ENCODE data around the gene KIF18A. TPM values are rescaled to one million over a fixed set of nuclear protein-coding genes. Genes with fewer than 3 reads are reported as not detected.
"Not testable (repeated sequence)": the region's sequence is repeated elsewhere in the genome, so short reads cannot be mapped to it uniquely, and the experiment has no call there.

Gene KIF18A
- total RNA-seq, 2 experiments from 2014 or later, result 22.3 to 23.2 TPM

DNA sequence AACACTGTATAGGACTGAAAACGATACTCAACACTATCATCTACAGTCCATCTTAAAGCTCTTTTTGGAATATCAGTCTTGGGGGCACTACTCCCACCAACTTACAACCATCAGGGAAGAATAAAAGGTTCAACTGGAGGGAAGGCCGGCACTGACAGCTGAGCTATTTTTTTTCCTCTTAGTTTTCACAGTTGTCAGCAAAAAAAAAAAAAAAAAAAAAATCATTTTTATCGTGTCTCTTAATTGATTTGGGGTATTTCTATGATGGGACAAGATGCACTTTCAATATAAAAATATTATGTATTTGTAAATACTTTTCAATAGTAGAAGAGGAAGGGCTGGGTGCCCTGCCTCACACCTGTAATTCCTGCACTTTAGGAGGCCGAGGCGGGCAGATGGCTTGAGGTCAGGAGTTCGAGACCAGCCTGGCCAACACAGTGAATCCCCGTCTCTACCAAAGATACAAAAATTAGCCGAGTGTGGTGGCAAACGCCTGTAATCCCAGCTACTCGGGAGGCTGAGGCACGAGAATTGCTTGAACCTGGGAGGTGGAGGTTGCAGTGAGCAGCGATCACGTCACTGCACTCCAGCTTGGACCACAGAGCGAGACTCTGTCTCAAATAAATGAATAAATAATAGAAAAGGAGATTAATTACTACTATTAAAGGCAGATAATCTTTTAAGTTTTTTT lies 1.5 kb downstream of the KIF18A start:
- H3K4me3 Mint-ChIP-seq, result peak overlapping the region; percentile 98
- intact Hi-C loops (cut with micrococcal nuclease), result loop anchor here (5.0 kb wide), 1 partner anchor 599 kb away; the partner anchor contains the start of gene LIN7C
- POLR2A ChIA-PET, result interaction anchor here (1.1 kb wide), 1 partner anchor 156 kb away, joined by 3 read pairs; no protein-coding TSS in a partner anchor
- peak overlapping the region; percentile 1 for H3K27ac Mint-ChIP-seq
- no peaks in the 10 kb centered on the region for H3K27me3 Mint-ChIP-seq
- TF ChIP-seq, protein P1, sequence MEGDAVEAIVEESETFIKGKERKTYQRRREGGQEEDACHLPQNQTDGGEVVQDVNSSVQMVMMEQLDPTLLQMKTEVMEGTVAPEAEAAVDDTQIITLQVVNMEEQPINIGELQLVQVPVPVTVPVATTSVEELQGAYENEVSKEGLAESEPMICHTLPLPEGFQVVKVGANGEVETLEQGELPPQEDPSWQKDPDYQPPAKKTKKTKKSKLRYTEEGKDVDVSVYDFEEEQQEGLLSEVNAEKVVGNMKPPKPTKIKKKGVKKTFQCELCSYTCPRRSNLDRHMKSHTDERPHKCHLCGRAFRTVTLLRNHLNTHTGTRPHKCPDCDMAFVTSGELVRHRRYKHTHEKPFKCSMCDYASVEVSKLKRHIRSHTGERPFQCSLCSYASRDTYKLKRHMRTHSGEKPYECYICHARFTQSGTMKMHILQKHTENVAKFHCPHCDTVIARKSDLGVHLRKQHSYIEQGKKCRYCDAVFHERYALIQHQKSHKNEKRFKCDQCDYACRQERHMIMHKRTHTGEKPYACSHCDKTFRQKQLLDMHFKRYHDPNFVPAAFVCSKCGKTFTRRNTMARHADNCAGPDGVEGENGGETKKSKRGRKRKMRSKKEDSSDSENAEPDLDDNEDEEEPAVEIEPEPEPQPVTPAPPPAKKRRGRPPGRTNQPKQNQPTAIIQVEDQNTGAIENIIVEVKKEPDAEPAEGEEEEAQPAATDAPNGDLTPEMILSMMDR (IDR thresholded peaks at IDR 0.05), result no peak
- H3K9me3 Mint-ChIP-seq, result no peaks in the 10 kb centered on the region
- peaks cover 6% of the 10 kb centered on the region for H3K36me3 Mint-ChIP-seq (ENCODE audit: low read depth)
- H3K4me1 Mint-ChIP-seq (ENCODE audit: low read depth), result peaks cover 25% of the 10 kb centered on the region
- ATAC-seq (no peak), DNase-seq (no peak)
- CTCF ChIA-PET, result no interaction called here

- Mint-ChIP-seq H3K27ac (no peak overlapping the region), H3K9me3 (no peaks in the 10 kb centered on the region), H3K36me3 (ENCODE audit: low read depth) (peaks cover 6% of the 10 kb centered on the region), H3K4me3 (peak overlapping the region; percentile 98), H3K4me1 (ENCODE audit: low read depth) (peaks cover 21% of the 10 kb centered on the region), H3K27me3 (no peaks in the 10 kb centered on the region)
- ATAC-seq, result no peak
- CTCF ChIA-PET, result no interaction called here
- TF ChIP-seq, protein P1 (IDR thresholded peaks at IDR 0.05), result no peak
- DNase-seq, result no peak
- POLR2A ChIA-PET, result no interaction called here
- intact Hi-C loops (cut with micrococcal nuclease), result loop anchor here (5.0 kb wide), 1 partner anchor 599 kb away; the partner anchor contains the start of gene LIN7C
These were observed 2.1 kb downstream of the KIF18A start for GRCh38 chr11:28105869-28106268.

DNA sequence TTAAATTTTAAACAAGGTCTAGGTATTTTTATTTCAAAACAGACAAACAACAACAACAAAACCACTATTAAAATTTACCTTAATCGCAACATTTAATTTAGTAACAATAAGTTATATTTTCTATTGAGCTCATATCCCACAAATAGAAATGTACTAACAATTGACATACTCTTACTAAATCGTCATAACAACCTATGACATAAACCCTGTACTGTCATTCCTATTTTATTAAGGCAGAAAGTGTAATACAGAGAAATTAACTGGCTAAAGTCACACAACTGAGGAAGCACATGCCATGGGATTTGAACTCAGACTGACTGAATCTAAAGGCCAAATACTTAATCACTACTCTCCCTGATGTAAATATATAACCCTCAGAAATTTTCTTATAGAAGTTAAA lies 3.0 kb downstream of the KIF18A start:
- Mint-ChIP-seq H3K27ac (no peak overlapping the region), H3K36me3 (ENCODE audit: low read depth) (peaks cover 6% of the 10 kb centered on the region), H3K4me1 (ENCODE audit: low read depth) (peaks cover 21% of the 10 kb centered on the region), H3K4me3 (no peak overlapping the region), H3K9me3 (no peaks in the 10 kb centered on the region), H3K27me3 (no peaks in the 10 kb centered on the region)
- intact Hi-C loops (cut with micrococcal nuclease), result loop anchor here (5.0 kb wide), 1 partner anchor 598 kb away; the partner anchor contains the start of gene LIN7C
- DNase-seq (no peak), ATAC-seq (no peak)
- ChIA-PET POLR2A (no interaction called here), CTCF (interaction anchor here (0.7 kb wide), 1 partner anchor 20 kb away, joined by 3 read pairs; no protein-coding TSS in a partner anchor)
- TF ChIP-seq, protein P1 (IDR thresholded peaks at IDR 0.05), result no peak

DNA sequence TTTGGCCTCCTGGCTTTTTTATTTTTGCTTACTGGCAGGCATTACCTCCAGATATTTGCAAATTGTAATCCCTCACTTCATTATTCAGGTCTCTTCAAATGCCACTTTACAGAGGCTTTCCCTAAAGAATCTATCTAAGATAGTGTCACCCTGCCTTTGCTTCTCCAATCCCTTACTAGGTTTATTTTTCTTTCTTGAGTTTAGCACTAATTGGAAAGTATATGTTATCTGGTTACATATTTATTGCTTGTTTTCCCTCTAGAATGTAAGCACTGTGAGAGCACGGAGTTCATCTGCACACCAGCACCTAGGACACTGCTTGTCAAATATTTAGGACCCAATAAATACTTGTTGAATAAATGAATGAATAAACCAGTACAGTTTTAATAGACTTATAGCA lies 3.5 kb downstream of the KIF18A start:
- TF ChIP-seq, protein P1 (IDR thresholded peaks at IDR 0.05), result no peak
- ChIA-PET POLR2A (no interaction called here), CTCF (no interaction called here)

DNA sequence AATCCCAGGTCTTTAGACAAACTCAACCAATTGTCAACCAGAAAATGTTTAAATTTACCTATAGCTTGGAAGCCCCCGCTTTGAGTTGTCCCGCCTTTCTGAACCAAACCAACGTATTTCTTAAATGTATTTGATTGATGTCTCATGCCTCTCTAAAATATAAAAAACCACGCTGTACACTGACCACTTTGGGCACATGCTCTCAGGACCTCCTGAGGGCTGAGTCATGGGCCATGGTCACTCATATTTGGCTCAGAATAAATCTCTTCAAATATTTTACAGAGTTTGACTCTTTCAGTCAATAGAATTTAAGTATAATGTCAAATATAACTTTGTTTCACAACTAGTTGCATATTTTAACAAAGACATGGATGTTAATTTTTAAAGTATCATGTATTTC lies 5.7 kb downstream of the KIF18A start:
- H3K4me1 Mint-ChIP-seq (ENCODE audit: low read depth); H3K36me3 Mint-ChIP-seq (ENCODE audit: low read depth); H3K27me3 Mint-ChIP-seq; intact Hi-C loops (cut with micrococcal nuclease); DNase-seq; POLR2A ChIA-PET; H3K27ac Mint-ChIP-seq; H3K9me3 Mint-ChIP-seq; ATAC-seq; H3K4me3 Mint-ChIP-seq; CTCF ChIA-PET: not testable (repeated sequence)

More for the DNA sequence above, 3.5 kb downstream of the KIF18A start:
- H3K9me3 Mint-ChIP-seq, result no peaks in the 10 kb centered on the region
- DNase-seq, result no peak
- no peak for ATAC-seq
- H3K27me3 Mint-ChIP-seq, result no peaks in the 10 kb centered on the region
- H3K36me3 Mint-ChIP-seq (ENCODE audit: low read depth), result peaks cover 6% of the 10 kb centered on the region
- no peak overlapping the region for H3K4me3 Mint-ChIP-seq
- no peak overlapping the region for H3K27ac Mint-ChIP-seq
- intact Hi-C loops (cut with micrococcal nuclease), result no loop called here
- H3K4me1 Mint-ChIP-seq (ENCODE audit: low read depth), result peaks cover 15% of the 10 kb centered on the region

Measured in activated CD8-positive, alpha-beta T cell treated with anti-CD3 and anti-CD28 coated beads for 36 hours (primary cell).